C4-2B (cell line): ENCODE results near the gene SORCS2.
"Not testable (repeated sequence)": the region's sequence is repeated elsewhere in the genome, so short reads cannot be mapped to it uniquely, and the experiment has no call there.

Source experiments
- H3K27ac ChIP-seq: fragments of 450-650 bp; 2 replicates; pipeline ENCODE4 v1.5.1; 2017
- CTCF ChIP-seq: fragments of 450-650 bp; conservative IDR thresholded peaks from 2 replicates; pipeline ENCODE4 v1.5.1; 2017; ENCODE audit warnings: mild to moderate bottlenecking
- ZFX ChIP-seq: fragments of 450-650 bp; IDR thresholded peaks from 2 replicates; pipeline ENCODE4 v1.6.1; 2017

The SORCS2 gene

GRCh38 chr4:7444314-7444713 lies 252.0 kb downstream of the SORCS2 start:
- H3K27ac ChIP-seq: no peak overlapping the region
- TF ChIP-seq ZFX (no peak), CTCF (no peak)

- H3K27ac ChIP-seq: no peak overlapping the region
- no peak for TF ChIP-seq CTCF
- TF ChIP-seq ZFX: no peak
Observed at GRCh38 chr4:7444731-7445130, 252.4 kb downstream of the SORCS2 start.

- no peak overlapping the region for H3K27ac ChIP-seq
- TF ChIP-seq CTCF: no peak
- TF ChIP-seq ZFX: no peak
Observed at GRCh38 chr4:7447236-7447635, 254.9 kb downstream of the SORCS2 start.

GRCh38 chr4:7448036-7448435 lies 255.7 kb downstream of the SORCS2 start:
- no peak overlapping the region for H3K27ac ChIP-seq
- TF ChIP-seq CTCF: no peak
- no peak for TF ChIP-seq ZFX

- no peak overlapping the region for H3K27ac ChIP-seq
- TF ChIP-seq CTCF (no peak), ZFX (no peak)
Observed at GRCh38 chr4:7450775-7451433, 258.6 kb downstream of the SORCS2 start.

GRCh38 chr4:7451434-7451789 lies 259.1 kb downstream of the SORCS2 start:
- H3K27ac ChIP-seq: no peak overlapping the region
- TF ChIP-seq ZFX: no peak
- TF ChIP-seq CTCF: no peak

GRCh38 chr4:7451800-7452199 lies 259.5 kb downstream of the SORCS2 start:
- TF ChIP-seq ZFX: no peak
- no peak for TF ChIP-seq CTCF
- no peak overlapping the region for H3K27ac ChIP-seq

- H3K27ac ChIP-seq: not testable (repeated sequence)
Observed at GRCh38 chr4:7452802-7453201, 260.5 kb downstream of the SORCS2 start.
